Ovary (tissue), 9 donors: ENCODE measurements around the gene MGAT4B. TPM values are rescaled to one million over a fixed set of nuclear protein-coding genes. Genes with fewer than 3 reads are reported as not detected.
A peak's percentile ranks its signal among the peaks of the same experiment; 100 is the strongest.

Experiments used
- DNase-seq, 5 donors: peaks; one replicate each; pipeline ENCODE4 v3.0.0-alpha.2; 2019 to 2020
- H3K27ac ChIP-seq, 2 donors: fragments of 200-600 bp; one replicate each; pipeline versions ENCODE4 v1.5.1 to v1.8.0; 2019 to 2022
- H3K27me3 ChIP-seq: fragments of 200-600 bp; one replicate; pipeline ENCODE4 v1.8.0; 2022
- H3K36me3 ChIP-seq: fragments of 200-600 bp; sonication (generic); one replicate; pipeline ENCODE4 v1.5.1; 2019
- H3K4me1 ChIP-seq: one replicate; pipeline ENCODE4 v1.8.1; 2013; ENCODE audit warnings: mild to moderate bottlenecking, moderate library complexity; ENCODE audit not compliant: insufficient read depth
- H3K4me3 ChIP-seq: fragments of 200-600 bp; sonication (generic); one replicate; pipeline ENCODE4 v1.5.1; 2017
- H3K9me3 ChIP-seq, 2 donors: fragments of 200-600 bp in 1 of 2; sonication (generic) in 1 of 2; one replicate each; pipeline versions ENCODE4 v1.5.1 to v1.8.1; 2013 to 2019; ENCODE audit warnings: mild to moderate bottlenecking in 1 of 2, moderate library complexity in 1 of 2
- EP300 ChIP-seq: sonication (generic); formaldehyde crosslinking; IDR thresholded peaks from one replicate; pipeline ENCODE4 v1.6.1; 2017; ENCODE audit warnings: antibody characterized with exemption
- POLR2A ChIP-seq: fragments of 450-650 bp; IDR thresholded peaks from one replicate; pipeline ENCODE4 v1.6.1; 2017; ENCODE audit warnings: antibody characterized with exemption, mild to moderate bottlenecking, moderate library complexity
- WGBS, 3 donors: extraction: QIAGEN DNeasy Blood & Tissue Kit in 1 of 3; methylation state at CpG; one replicate each; pipeline versions ENCODE4 v1.1.5 to v1.1.7; 2013 to 2017; 5-methylcytosine and 5-hydroxymethylcytosine counted together
- intact Hi-C, 4 donors: fragments of 100-400 bp; cut with DNase I; formaldehyde crosslinking; loops; one replicate each; pipeline versions ENCODE4 v1.11.0 to v1.15.1; 2022 to 2023
- polyA plus RNA-seq, 2 donors: library from polyadenylated mRNA; stranded (reverse); fragments of 200-250 nt in 1 of 2; fragments of 350-450 nt in 1 of 2; fragmentation: Illumina TruSeq in 1 of 2; extraction: RNeasy Lipid Tissue Mini Kit (QIAGEN cat#74804) in 1 of 2; gene quantifications; one replicate each; pipeline ENCODE4 v1.2.3, GENCODE V29; 2013 to 2014
- total RNA-seq, 7 donors: library from RNA; depleted of rRNA in 2 of 7; stranded (reverse); fragments of >200 nt in 2 of 7; fragmentation: NEBNext Ultra II Directional in 3 of 7; extraction: Animal tissue kit (Norgen Biotek cat#: 25700) in 3 of 7; gene quantifications; one replicate each; pipeline versions ENCODE4 v1.1.0 to v1.2.4, GENCODE V29; 2016 to 2023
- TF ChIP-seq, protein P1 (sequence below), 3 donors: fragments of 450-650 bp in 2 of 3; fragments of 200-600 bp in 1 of 3; IDR thresholded peaks; one replicate each; pipeline versions ENCODE4 v1.5.1 to v1.8.0; 2016 to 2022; ENCODE audit warnings: antibody characterized with exemption in 3 of 3, mild to moderate bottlenecking in 1 of 3
- donor health status: DM: no; HTN: no; CAD: no; lungs with moderate emphysema.
- donor health status: DM: no; HTN: no; CAD: no.
- donor health status: Bipolar disorder and iron deficiency.
- donor health status: DM: yes; HTN: yes; CAD: no.
- donor health status: DM: no; HTN: no; CAD: no.
- donor health status: DM: yes; HTN: yes; CAD: no.

Gene MGAT4B
- total and polyA plus RNA-seq, 9 donors = 51.0 to 102 (median 65.6) TPM

- H3K36me3 ChIP-seq = no peaks in the 10 kb centered on the region
- TF ChIP-seq POLR2A (no peak), EP300 (no peak)
- TF ChIP-seq, protein P1, sequence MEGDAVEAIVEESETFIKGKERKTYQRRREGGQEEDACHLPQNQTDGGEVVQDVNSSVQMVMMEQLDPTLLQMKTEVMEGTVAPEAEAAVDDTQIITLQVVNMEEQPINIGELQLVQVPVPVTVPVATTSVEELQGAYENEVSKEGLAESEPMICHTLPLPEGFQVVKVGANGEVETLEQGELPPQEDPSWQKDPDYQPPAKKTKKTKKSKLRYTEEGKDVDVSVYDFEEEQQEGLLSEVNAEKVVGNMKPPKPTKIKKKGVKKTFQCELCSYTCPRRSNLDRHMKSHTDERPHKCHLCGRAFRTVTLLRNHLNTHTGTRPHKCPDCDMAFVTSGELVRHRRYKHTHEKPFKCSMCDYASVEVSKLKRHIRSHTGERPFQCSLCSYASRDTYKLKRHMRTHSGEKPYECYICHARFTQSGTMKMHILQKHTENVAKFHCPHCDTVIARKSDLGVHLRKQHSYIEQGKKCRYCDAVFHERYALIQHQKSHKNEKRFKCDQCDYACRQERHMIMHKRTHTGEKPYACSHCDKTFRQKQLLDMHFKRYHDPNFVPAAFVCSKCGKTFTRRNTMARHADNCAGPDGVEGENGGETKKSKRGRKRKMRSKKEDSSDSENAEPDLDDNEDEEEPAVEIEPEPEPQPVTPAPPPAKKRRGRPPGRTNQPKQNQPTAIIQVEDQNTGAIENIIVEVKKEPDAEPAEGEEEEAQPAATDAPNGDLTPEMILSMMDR (IDR thresholded peaks at IDR 0.05) = no peak
- no peaks in the 10 kb centered on the region for H3K9me3 ChIP-seq
- no peak overlapping the region for H3K4me3 ChIP-seq
- WGBS, 3 donors = 89 to 93% (median 91%) methylated on average over 5 of the region's 5 CpGs
- peaks cover 9% of the 10 kb centered on the region for H3K4me1 ChIP-seq
- intact Hi-C loops = no loop called here
- DNase-seq = no peak
- no peak overlapping the region for H3K27ac ChIP-seq
- no peaks in the 10 kb centered on the region for H3K27me3 ChIP-seq
Observed at GRCh38 chr5:179812997-179813607, 6.4 kb upstream of the MGAT4B start.

DNA sequence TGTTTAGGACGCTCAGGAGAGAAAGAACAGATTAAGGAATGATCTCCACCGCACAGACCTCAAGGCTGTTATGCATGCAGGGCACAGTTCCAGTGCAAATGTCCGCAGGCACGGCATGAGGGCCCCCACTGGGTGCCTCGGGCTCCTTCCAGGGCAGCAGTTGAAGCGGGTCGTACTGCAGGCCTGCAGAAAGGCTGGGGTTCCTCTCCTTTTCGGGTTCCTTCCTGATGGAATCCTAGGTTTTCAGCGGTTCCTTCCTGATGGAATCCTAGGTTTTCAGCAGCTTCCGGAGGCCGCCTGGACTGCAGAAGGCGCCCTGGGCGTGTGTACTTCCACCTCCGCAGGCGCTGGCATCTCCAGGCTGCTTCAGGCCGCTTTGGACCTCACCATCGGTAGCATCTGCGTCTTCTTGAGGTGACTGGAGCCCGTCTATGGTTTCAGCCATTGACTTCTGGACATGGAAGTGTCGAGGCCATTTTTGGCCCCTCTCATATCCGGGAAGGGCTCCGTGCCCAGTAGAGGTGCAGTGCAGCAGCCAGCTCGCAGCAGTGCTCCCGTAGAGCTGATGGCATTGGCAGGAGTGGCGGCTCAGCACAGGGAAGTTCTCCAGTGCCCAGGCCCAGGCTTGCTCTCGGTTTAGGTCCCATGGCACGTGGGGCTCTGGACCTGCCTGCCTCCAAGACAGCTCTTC lies 5.6 kb upstream of the MGAT4B start:
- peak in 1 of 5 donors; percentile 30 for DNase-seq
- no peak for TF ChIP-seq EP300
- TF ChIP-seq POLR2A = no peak
- TF ChIP-seq, protein P1 (IDR thresholded peaks at IDR 0.05) = no peak
- WGBS, 3 donors = 91 to 92% (median 91%) methylated on average over 24 to 27 of the region's 27 CpGs
- H3K4me1 ChIP-seq = peaks cover 4% of the 10 kb centered on the region
- H3K9me3 ChIP-seq = no peaks in the 10 kb centered on the region
- H3K27me3 ChIP-seq = no peaks in the 10 kb centered on the region
- intact Hi-C loops = no loop called here
- H3K27ac ChIP-seq = no peak overlapping the region
- H3K36me3 ChIP-seq = no peaks in the 10 kb centered on the region
- H3K4me3 ChIP-seq = no peak overlapping the region

DNA sequence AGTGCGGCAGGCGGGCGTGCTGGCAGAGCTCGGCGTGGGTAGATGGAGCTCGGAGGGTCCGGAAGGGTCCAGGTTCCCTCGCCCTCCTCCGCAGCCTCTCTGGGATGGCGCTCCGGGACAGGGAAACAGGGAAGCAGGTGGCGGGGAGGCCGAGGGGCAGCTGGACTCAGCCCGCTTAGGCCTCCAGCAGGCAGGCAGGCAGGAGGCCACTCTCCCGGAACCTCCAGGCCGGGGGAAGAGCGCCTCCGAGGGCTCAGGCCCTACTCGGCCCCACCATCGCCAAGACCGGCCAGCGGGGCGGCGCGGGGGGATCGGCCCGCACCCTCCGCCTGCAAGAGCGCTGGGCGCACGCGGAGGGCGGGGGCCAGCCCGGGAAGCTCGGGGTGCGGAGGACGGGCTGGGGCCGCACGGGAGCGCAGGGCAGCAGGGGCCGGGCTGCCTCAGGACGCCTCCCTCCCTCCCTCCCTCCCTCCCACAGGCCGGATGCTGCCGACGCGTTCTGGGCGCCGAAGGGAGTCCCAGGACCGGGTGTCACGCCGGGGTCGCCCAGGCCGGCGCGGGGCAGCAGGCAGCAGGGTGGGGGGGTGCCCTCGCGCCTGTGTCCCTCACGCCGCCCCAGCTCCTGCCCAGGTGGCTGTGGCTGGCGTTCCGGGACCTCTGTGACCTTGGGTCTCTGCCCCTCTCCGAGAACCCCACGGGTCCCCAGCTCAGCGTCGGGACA lies 977 bp downstream of the MGAT4B start:
- intact Hi-C loops = loop anchor here in 1 of 4 donors (10.0 kb wide), 1 partner anchor 99 kb away; the partner anchor contains the start of gene TBC1D9B
- Histone ChIP-seq H3K4me3 (peak overlapping the region; percentile 94), H3K9me3 (no peaks in the 10 kb centered on the region), H3K27me3 (no peaks in the 10 kb centered on the region), H3K36me3 (no peaks in the 10 kb centered on the region), H3K4me1 (peaks cover 2% of the 10 kb centered on the region), H3K27ac (peak overlapping the region; percentile 92 to 98)
- peak in 3 of 5 donors; percentile 47 to 65 (median 58) for DNase-seq
- 3 to 8% (median 5%) methylated on average over 29 to 65 of the region's 65 CpGs for WGBS, 3 donors
- no peak for TF ChIP-seq EP300
- no peak for TF ChIP-seq POLR2A
- TF ChIP-seq, protein P1 (IDR thresholded peaks at IDR 0.05) = peak in 1 of 3 donors; percentile 11

DNA sequence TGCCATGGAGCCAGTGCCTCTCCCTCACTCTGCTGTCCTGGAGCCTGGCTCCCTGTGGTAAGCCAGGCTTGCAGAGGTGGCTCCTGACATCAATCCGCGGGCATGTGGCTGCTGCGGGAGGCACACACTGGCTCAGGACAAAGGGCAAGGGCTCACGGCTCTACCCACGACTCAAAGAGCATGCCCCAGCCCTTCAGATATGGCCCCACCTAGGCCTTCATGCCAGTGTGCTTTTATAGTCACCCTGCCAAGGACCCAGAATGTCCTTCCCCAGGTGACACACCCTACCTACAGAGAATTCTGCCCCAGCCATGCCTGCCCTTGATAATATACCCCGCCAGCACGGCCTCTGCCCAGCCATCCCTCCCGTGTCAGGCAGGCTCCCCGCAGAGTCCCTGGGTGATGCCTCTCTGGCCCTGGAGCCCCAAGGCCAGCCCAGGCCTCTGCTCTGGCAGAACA lies 1.6 kb downstream of the MGAT4B start:
- Histone ChIP-seq H3K27ac (peak overlapping the region; percentile 92 to 98), H3K27me3 (no peaks in the 10 kb centered on the region), H3K9me3 (no peaks in the 10 kb centered on the region), H3K4me3 (peak overlapping the region; percentile 94), H3K4me1 (peaks cover 2% of the 10 kb centered on the region), H3K36me3 (no peaks in the 10 kb centered on the region)
- TF ChIP-seq, protein P1 (IDR thresholded peaks at IDR 0.05) = no peak
- no peak for TF ChIP-seq EP300
- TF ChIP-seq POLR2A = no peak
- 50 to 56% (median 52%) methylated on average over 9 of the region's 9 CpGs for WGBS, 3 donors
- peak in 3 of 5 donors; percentile 33 to 40 (median 37) for DNase-seq
- intact Hi-C loops = loop anchor here in 1 of 4 donors (10.0 kb wide), 1 partner anchor 100 kb away; the partner anchor contains the start of gene TBC1D9B
